Activated T-cell treated with anti-CD3 and anti-CD28 coated beads, Interleukin-2, amount 50 U/mL, for 48 hours (primary cell): ENCODE results near the gene ENOX2.

Experiments used
- DNase-seq, 2 experiments: peaks; one replicate each; pipeline ENCODE4 v3.0.0-alpha.2; 2020

ENOX2 gene

GRCh38 chrX:130606425-130606824, 296.6 kb downstream of the ENOX2 start:
- DNase-seq, result no peak

GRCh38 chrX:130604882-130605281, 298.1 kb downstream of the ENOX2 start:
- no peak for DNase-seq

- no peak for DNase-seq
Measured at GRCh38 chrX:130594453-130594916, 308.5 kb downstream of the ENOX2 start.

GRCh38 chrX:130593911-130594310, 309.1 kb downstream of the ENOX2 start:
- DNase-seq, result no peak

GRCh38 chrX:130592204-130592603, 310.8 kb downstream of the ENOX2 start:
- no peak for DNase-seq

GRCh38 chrX:130578906-130579305, 324.1 kb downstream of the ENOX2 start:
- DNase-seq, result no peak

- no peak for DNase-seq
Measured at GRCh38 chrX:130577431-130577830, 325.6 kb downstream of the ENOX2 start.

- DNase-seq, result peak; percentile 37 to 42
Measured at GRCh38 chrX:130575831-130576389, 327.1 kb downstream of the ENOX2 start.
